GM23338 (cell line): ENCODE measurements around the gene CDKAL1.

ENCODE experiments used
- CREB1 ChIP-seq: fragments of 250-450 bp; sonication (Bioruptor Pico); IDR thresholded peaks from 2 replicates; pipeline ENCODE4 v1.5.0; 2020; ENCODE audit warnings: low read depth, mild to moderate bottlenecking, moderate library complexity
- CTCF ChIP-seq, 2 experiments: fragments of 200-600 bp in 1 of 2; sonication (generic) in 1 of 2; conservative IDR thresholded peaks; 2 replicates each; pipeline versions ENCODE4 v1.5.1 to v1.6.1; 2016 to 2017; ENCODE audit warnings: antibody characterized with exemption in 2 of 2, low read depth in 2 of 2, mild to moderate bottlenecking in 2 of 2, moderate library complexity in 1 of 2
- EZH2 ChIP-seq: fragments of 200-600 bp; sonication (generic); IDR thresholded peaks from one replicate; pipeline ENCODE4 v1.8.0; 2017; ENCODE audit warnings: antibody characterized with exemption, mild to moderate bottlenecking, low read depth; ENCODE audit not compliant: unreplicated experiment
- EZH2phosphoT487 ChIP-seq: fragments of 200-600 bp; sonication (generic); IDR thresholded peaks from one replicate; pipeline ENCODE4 v1.8.1; 2018; ENCODE audit warnings: antibody characterized with exemption; ENCODE audit not compliant: unreplicated experiment
- JUNB ChIP-seq: IDR thresholded peaks from one replicate; pipeline ENCODE4 v1.6.1; 2016; ENCODE audit warnings: antibody characterized with exemption; ENCODE audit not compliant: unreplicated experiment
- POLR2AphosphoS5 ChIP-seq: IDR thresholded peaks from 2 replicates; pipeline ENCODE4 v1.6.1; 2016; ENCODE audit warnings: antibody characterized with exemption, low read depth
- REST ChIP-seq: IDR thresholded peaks from one replicate; pipeline ENCODE4 v1.6.1; 2018; ENCODE audit warnings: antibody characterized with exemption; ENCODE audit not compliant: unreplicated experiment
- STAT1 ChIP-seq: IDR thresholded peaks from one replicate; pipeline ENCODE4 v1.6.1; 2016; ENCODE audit warnings: antibody characterized with exemption; ENCODE audit not compliant: unreplicated experiment
- ZNF114 ChIP-seq: fragments of 250-450 bp; sonication (Bioruptor Pico); IDR thresholded peaks from 2 replicates; pipeline ENCODE4 v1.5.0; 2020; ENCODE audit warnings: mild to moderate bottlenecking, moderate library complexity
- TF ChIP-seq, protein P1 (sequence below): IDR thresholded peaks from 2 replicates; pipeline ENCODE4 v1.6.1; 2016; ENCODE audit warnings: antibody characterized with exemption

- TF ChIP-seq CTCF (conservative IDR thresholded peaks at IDR 0.05; ENCODE audit: low read depth in 2 of 2) (no peak), CREB1 (no peak), EZH2 (no peak), POLR2AphosphoS5 (no peak), EZH2phosphoT487 (no peak), REST (no peak), JUNB (no peak), ZNF114 (CRISPR knock-in tag) (no peak), STAT1 (no peak)
- TF ChIP-seq, protein P1, sequence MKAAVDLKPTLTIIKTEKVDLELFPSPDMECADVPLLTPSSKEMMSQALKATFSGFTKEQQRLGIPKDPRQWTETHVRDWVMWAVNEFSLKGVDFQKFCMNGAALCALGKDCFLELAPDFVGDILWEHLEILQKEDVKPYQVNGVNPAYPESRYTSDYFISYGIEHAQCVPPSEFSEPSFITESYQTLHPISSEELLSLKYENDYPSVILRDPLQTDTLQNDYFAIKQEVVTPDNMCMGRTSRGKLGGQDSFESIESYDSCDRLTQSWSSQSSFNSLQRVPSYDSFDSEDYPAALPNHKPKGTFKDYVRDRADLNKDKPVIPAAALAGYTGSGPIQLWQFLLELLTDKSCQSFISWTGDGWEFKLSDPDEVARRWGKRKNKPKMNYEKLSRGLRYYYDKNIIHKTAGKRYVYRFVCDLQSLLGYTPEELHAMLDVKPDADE, result no peak
Measured at GRCh38 chr6:20870021-20870420, 335.8 kb downstream of the CDKAL1 start.
